GM12891 (cell line): Measurements from ENCODE around the gene AKR1D1.

Experiments
- POLR2A ChIP-seq: IDR thresholded peaks from 2 replicates; pipeline ENCODE4 v1.6.1; 2011; ENCODE audit warnings: low read depth, low read length, control low read depth
- POLR2AphosphoS5 ChIP-seq: IDR thresholded peaks from 2 replicates; pipeline ENCODE4 v1.6.1; 2011; ENCODE audit warnings: low read depth, low read length, control low read depth
- POU2F2 ChIP-seq: IDR thresholded peaks from 2 replicates; pipeline ENCODE4 v1.6.1; 2011; ENCODE audit warnings: low read depth, mild to moderate bottlenecking, control low read depth, low read length, moderate library complexity
- SPI1 ChIP-seq: IDR thresholded peaks from 2 replicates; pipeline ENCODE4 v1.6.1; 2011; ENCODE audit warnings: low read depth, low read length, control low read depth
- TAF1 ChIP-seq: IDR thresholded peaks from 2 replicates; pipeline ENCODE4 v1.6.1; 2011; ENCODE audit warnings: low read depth, low read length, control low read depth

GRCh38 chr7:138126928-138127327 is 50.7 kb downstream of the AKR1D1 start:
- no peak for TF ChIP-seq POU2F2
- TF ChIP-seq POLR2AphosphoS5: no peak
- TF ChIP-seq POLR2A: no peak
- no peak for TF ChIP-seq TAF1
- no peak for TF ChIP-seq SPI1
